GM23248 (cell line): ENCODE results near the gene RNF175. TPM values are rescaled to one million over a fixed set of nuclear protein-coding genes. Genes with fewer than 3 reads are reported as not detected.

Experiments used
- DNase-seq: peaks from one replicate; pipeline ENCODE4 v3.0.0-alpha.2; 2015
- H2AFZ ChIP-seq: fragments of 200-600 bp; sonication (generic); 2 replicates; pipeline ENCODE4 v1.6.1; 2016; ENCODE audit warnings: antibody characterized with exemption
- H3F3A ChIP-seq: fragments of 200-600 bp; sonication (generic); 2 replicates; pipeline ENCODE4 v1.6.1; 2016; ENCODE audit warnings: mild to moderate bottlenecking, antibody characterized with exemption, mixed run types; ENCODE audit not compliant: insufficient read depth
- H3K27ac ChIP-seq: fragments of 200-600 bp; sonication (generic); 2 replicates; pipeline ENCODE4 v1.5.1; 2016; ENCODE audit warnings: mild to moderate bottlenecking
- H3K27me3 ChIP-seq: fragments of 200-600 bp; sonication (generic); replicated peaks from 2 replicates; pipeline ENCODE4 v1.6.1; 2016; ENCODE audit warnings: mild to moderate bottlenecking; ENCODE audit not compliant: insufficient read depth
- H3K36me3 ChIP-seq: fragments of 200-600 bp; sonication (generic); 2 replicates; pipeline ENCODE4 v1.6.1; 2016; ENCODE audit warnings: low read depth, mild to moderate bottlenecking
- H3K4me1 ChIP-seq: fragments of 200-600 bp; sonication (generic); 2 replicates; pipeline ENCODE4 v1.6.1; 2016; ENCODE audit warnings: mild to moderate bottlenecking; ENCODE audit not compliant: insufficient read depth
- H3K4me2 ChIP-seq: fragments of 200-600 bp; sonication (generic); one replicate; pipeline ENCODE4 v1.6.1; 2016; ENCODE audit warnings: mild to moderate bottlenecking; ENCODE audit not compliant: unreplicated experiment
- H3K4me3 ChIP-seq: fragments of 200-600 bp; sonication (generic); 2 replicates; pipeline ENCODE4 v1.5.1; 2016; ENCODE audit warnings: mild to moderate bottlenecking
- H3K79me2 ChIP-seq: fragments of 200-600 bp; sonication (generic); 2 replicates; pipeline ENCODE4 v1.6.1; 2016; ENCODE audit warnings: mild to moderate bottlenecking; ENCODE audit not compliant: insufficient read depth
- H3K9ac ChIP-seq: fragments of 200-600 bp; sonication (generic); 2 replicates; pipeline ENCODE4 v1.6.1; 2016; ENCODE audit warnings: mild to moderate bottlenecking
- H3K9me2 ChIP-seq: fragments of 200-600 bp; sonication (generic); 2 replicates; pipeline ENCODE4 v1.6.1; 2016; ENCODE audit warnings: mixed run types, mild to moderate bottlenecking, moderate library complexity; ENCODE audit not compliant: insufficient read depth
- H3K9me3 ChIP-seq: fragments of 200-600 bp; sonication (generic); one replicate; pipeline ENCODE4 v1.6.1; 2017; ENCODE audit warnings: low read depth
- H4K20me1 ChIP-seq: fragments of 200-600 bp; sonication (generic); 2 replicates; pipeline ENCODE4 v1.6.0; 2016; ENCODE audit not compliant: insufficient read depth
- EZH2 ChIP-seq: fragments of 200-600 bp; sonication (generic); IDR thresholded peaks from 2 replicates; pipeline ENCODE4 v1.6.1; 2018; ENCODE audit warnings: antibody characterized with exemption, mild to moderate bottlenecking; ENCODE audit not compliant: insufficient read depth, poor library complexity, severe bottlenecking
- EZH2phosphoT487 ChIP-seq: fragments of 200-600 bp; sonication (generic); IDR thresholded peaks from 2 replicates; pipeline ENCODE4 v1.6.1; 2018; ENCODE audit warnings: antibody characterized with exemption, moderate library complexity, mild to moderate bottlenecking, low read depth; ENCODE audit not compliant: insufficient read depth
- WGBS, 2 experiments: methylation state at CpG; one replicate each; pipeline ENCODE4 v1.1.6; 2015 to 2017; ENCODE audit warnings: low lambda C conversion rate in 2 of 2, low coverage in 1 of 2; ENCODE audit errors: missing lambda C conversion rate in 2 of 2; 5-methylcytosine and 5-hydroxymethylcytosine counted together
- in situ Hi-C: fragments of 300-500 bp; cut with MboI; formaldehyde crosslinking; loops from 2 replicates; pipeline ENCODE4 v1.15.0; 2020
- polyA plus RNA-seq: library from polyadenylated mRNA; unstranded; fragments of >200 nt; fragmentation: Nextera tagmentation; extraction: Ambion mirVana; gene quantifications from 2 replicates; pipeline ENCODE4 v1.2.1, GENCODE V29; 2016
- total RNA-seq: library from RNA; depleted of rRNA; stranded (reverse); fragments of >200 nt; shearing (Covaris generic); gene quantifications from 2 replicates; pipeline ENCODE4 v1.2.3, GENCODE V29; 2014

Gene RNF175
- total and polyA plus RNA-seq, 2 experiments from 2014 or later: not detected

- H3K9me3 ChIP-seq: no peaks in the 10 kb centered on the region
- DNase-seq: no peak
- no peaks in the 10 kb centered on the region for H3F3A ChIP-seq
- no peak overlapping the region for H3K27ac ChIP-seq
- H4K20me1 ChIP-seq: no peaks in the 10 kb centered on the region
- no peak overlapping the region for H3K9ac ChIP-seq
- in situ Hi-C loops: no loop called here
- TF ChIP-seq EZH2: no peak
- TF ChIP-seq EZH2phosphoT487: no peak
- H3K9me2 ChIP-seq: no peaks in the 10 kb centered on the region
- H3K4me3 ChIP-seq: no peak overlapping the region
- no peaks in the 10 kb centered on the region for H3K79me2 ChIP-seq
- H3K36me3 ChIP-seq: no peaks in the 10 kb centered on the region
- no peak overlapping the region for H2AFZ ChIP-seq
- H3K27me3 ChIP-seq: no peaks in the 10 kb centered on the region; the same call in 1 of the 2 replicates
- H3K4me1 ChIP-seq: no peaks in the 10 kb centered on the region
- H3K4me2 ChIP-seq: no peak overlapping the region
- WGBS, 2 experiments: 52% methylated on average over 5 of the region's 5 CpGs; no CpG with 5 or more reads in 1 of the 2 experiments
These were observed 35.2 kb downstream of the RNF175 start for GRCh38 chr4:153724606-153725005.

GRCh38 chr4:153722036-153722435 is 37.8 kb downstream of the RNF175 start:
- no peak for DNase-seq
- H3K27ac ChIP-seq: no peak overlapping the region
- no peak overlapping the region for H2AFZ ChIP-seq
- no peak overlapping the region for H3K4me3 ChIP-seq
- H3K9me3 ChIP-seq: no peaks in the 10 kb centered on the region
- no peaks in the 10 kb centered on the region for H3K36me3 ChIP-seq
- no peak overlapping the region for H3K4me2 ChIP-seq
- H3K4me1 ChIP-seq: no peaks in the 10 kb centered on the region
- H3F3A ChIP-seq: no peaks in the 10 kb centered on the region
- no peaks in the 10 kb centered on the region for H4K20me1 ChIP-seq
- TF ChIP-seq EZH2 (no peak), EZH2phosphoT487 (no peak)
- H3K27me3 ChIP-seq: no peaks in the 10 kb centered on the region; the same call in 1 of the 2 replicates
- 35 to 58% methylated on average over 1 of the region's 1 CpG for whole genome bisulfite sequencing, 2 experiments
- H3K79me2 ChIP-seq: no peaks in the 10 kb centered on the region
- in situ Hi-C loops: no loop called here
- no peak overlapping the region for H3K9ac ChIP-seq
- H3K9me2 ChIP-seq: no peaks in the 10 kb centered on the region

GRCh38 chr4:153713866-153714646 is 45.8 kb downstream of the RNF175 start:
- H4K20me1 ChIP-seq: no peaks in the 10 kb centered on the region
- DNase-seq: peak; percentile 52
- H3K9me3 ChIP-seq: no peaks in the 10 kb centered on the region
- H3K9me2 ChIP-seq: no peaks in the 10 kb centered on the region
- H3K27ac ChIP-seq: no peak overlapping the region
- no peak overlapping the region for H3K4me3 ChIP-seq
- H3K9ac ChIP-seq: no peak overlapping the region
- no peaks in the 10 kb centered on the region for H3K4me1 ChIP-seq
- H3K4me2 ChIP-seq: no peak overlapping the region
- no peaks in the 10 kb centered on the region for H3K36me3 ChIP-seq
- H2AFZ ChIP-seq: no peak overlapping the region
- peaks cover 2% of the 10 kb centered on the region; the same call in 1 of the 2 replicates for H3K27me3 ChIP-seq
- no peaks in the 10 kb centered on the region for H3F3A ChIP-seq
- H3K79me2 ChIP-seq: no peaks in the 10 kb centered on the region
- TF ChIP-seq EZH2phosphoT487: no peak
- no peak for TF ChIP-seq EZH2
- WGBS, 2 experiments: 70 to 74% methylated on average over 2 of the region's 2 CpGs
- in situ Hi-C loops: no loop called here

GRCh38 chr4:153710681-153711080 is 49.1 kb downstream of the RNF175 start:
- 71 to 72% methylated on average over 1 of the region's 1 CpG for WGBS, 2 experiments

More at GRCh38 chr4:153710681-153711080, 49.1 kb downstream of the RNF175 start:
- peaks cover 25% of the 10 kb centered on the region for H3K27me3 ChIP-seq
- DNase-seq: no peak
- no peaks in the 10 kb centered on the region for H3K79me2 ChIP-seq
- in situ Hi-C loops: no loop called here
- TF ChIP-seq EZH2phosphoT487 (no peak), EZH2 (no peak)
- H2AFZ ChIP-seq: no peak overlapping the region
- no peaks in the 10 kb centered on the region for H3K9me2 ChIP-seq
- H3K4me2 ChIP-seq: no peak overlapping the region
- H3K9ac ChIP-seq: no peak overlapping the region
- no peaks in the 10 kb centered on the region for H3F3A ChIP-seq
- H3K36me3 ChIP-seq: no peaks in the 10 kb centered on the region
- no peaks in the 10 kb centered on the region for H3K4me1 ChIP-seq
- no peak overlapping the region for H3K4me3 ChIP-seq
- H4K20me1 ChIP-seq: no peaks in the 10 kb centered on the region
- no peaks in the 10 kb centered on the region for H3K9me3 ChIP-seq
- H3K27ac ChIP-seq: no peak overlapping the region
